HG02981 (cell line): Measurements from ENCODE around the gene TRA2B.

Experiments used
- ATAC-seq: cut with Tn5 transposase; IDR thresholded peaks from one replicate; pipeline ENCODE4 v1.9.1; 2021; ENCODE audit warnings: mild to moderate bottlenecking, moderate library complexity; ENCODE audit not compliant: unreplicated experiment

Gene TRA2B

GRCh38 chr3:185881926-185882325, 55.9 kb downstream of the TRA2B start:
- no peak for ATAC-seq

- ATAC-seq: no peak
These were observed 57.2 kb downstream of the TRA2B start for GRCh38 chr3:185880600-185880999.

- no peak for ATAC-seq
These were observed 58.9 kb downstream of the TRA2B start for GRCh38 chr3:185878920-185879319.

- ATAC-seq: no peak
These were observed 63.7 kb downstream of the TRA2B start for GRCh38 chr3:185874119-185874518.

- ATAC-seq: no peak
These were observed 70.2 kb downstream of the TRA2B start for GRCh38 chr3:185867650-185868049.

- ATAC-seq: no peak
These were observed 70.8 kb downstream of the TRA2B start for GRCh38 chr3:185866995-185867394.

- no peak for ATAC-seq
These were observed 71.3 kb downstream of the TRA2B start for GRCh38 chr3:185866555-185866954.
